HG03378 (cell line): ENCODE results near the gene NEURL1B.
A peak's percentile ranks its signal among the peaks of the same experiment; 100 is the strongest.
"Not testable (repeated sequence)": the region's sequence is repeated elsewhere in the genome, so short reads cannot be mapped to it uniquely, and the experiment has no call there.

Experiments used
- ATAC-seq: cut with Tn5 transposase; IDR thresholded peaks from one replicate; pipeline ENCODE4 v1.9.1; 2021; ENCODE audit warnings: mild to moderate bottlenecking, moderate library complexity; ENCODE audit not compliant: unreplicated experiment

Gene NEURL1B

GRCh38 chr5:172694061-172694460 is 53.0 kb downstream of the NEURL1B start:
- ATAC-seq = no peak

- ATAC-seq = no peak
These were observed 53.5 kb downstream of the NEURL1B start for GRCh38 chr5:172694541-172694940.

GRCh38 chr5:172695232-172696054 is 54.4 kb downstream of the NEURL1B start:
- no peak for ATAC-seq

GRCh38 chr5:172696171-172696849 is 55.2 kb downstream of the NEURL1B start:
- no peak for ATAC-seq

GRCh38 chr5:172697123-172698121 is 56.4 kb downstream of the NEURL1B start:
- peak; percentile 86 for ATAC-seq

- ATAC-seq = no peak
These were observed 58.4 kb downstream of the NEURL1B start for GRCh38 chr5:172699423-172699822.

- no peak for ATAC-seq
These were observed 58.9 kb downstream of the NEURL1B start for GRCh38 chr5:172699999-172700364.

GRCh38 chr5:172700365-172701290 is 59.6 kb downstream of the NEURL1B start:
- no peak for ATAC-seq

GRCh38 chr5:172701291-172701656 is 60.2 kb downstream of the NEURL1B start:
- no peak for ATAC-seq

GRCh38 chr5:172703952-172704351 is 62.9 kb downstream of the NEURL1B start:
- ATAC-seq = no peak

- no peak for ATAC-seq
These were observed 64.6 kb downstream of the NEURL1B start for GRCh38 chr5:172705576-172706084.

GRCh38 chr5:172706796-172707195 is 65.7 kb downstream of the NEURL1B start:
- ATAC-seq = no peak

GRCh38 chr5:172707285-172708182 is 66.5 kb downstream of the NEURL1B start:
- ATAC-seq = no peak

GRCh38 chr5:172708183-172708505 is 67.1 kb downstream of the NEURL1B start:
- ATAC-seq = no peak

- no peak for ATAC-seq
These were observed 69.6 kb downstream of the NEURL1B start for GRCh38 chr5:172710676-172711075.

GRCh38 chr5:172711321-172711861 is 70.3 kb downstream of the NEURL1B start:
- ATAC-seq = not testable (repeated sequence)

GRCh38 chr5:172712610-172713009 is 71.5 kb downstream of the NEURL1B start:
- ATAC-seq = no peak

- ATAC-seq = no peak
These were observed 72.2 kb downstream of the NEURL1B start for GRCh38 chr5:172713113-172713808.
